PC-9 (cell line): ENCODE data around the gene AFAP1. TPM values are rescaled to one million over a fixed set of nuclear protein-coding genes. Genes with fewer than 3 reads are reported as not detected.

Experiments used
- BruUV-seq: library from RNA; stranded (reverse); fragments of 400-500 nt; replicated peaks from 2 replicates; lab custom pipeline; 2021; lab: Mats Ljungman, UMichigan
- CTCF ChIA-PET: fragments of 300-600 bp; sonication (Branson Sonifier 250); formaldehyde crosslinking; loops from one replicate; lab custom pipeline; 2022; ENCODE audit warnings: antibody characterized with exemption; lab: Charles Lee
- POLR2A ChIA-PET: fragments of 300-600 bp; sonication (Branson Sonifier 250); formaldehyde crosslinking; loops from one replicate; lab custom pipeline; 2022; ENCODE audit warnings: antibody characterized with exemption; ENCODE audit not compliant: unreplicated experiment; lab: Charles Lee
- DNase-seq, 2 experiments: peaks; one replicate each; pipeline versions ENCODE4 v3.0.0 to v3.0.0-alpha.2; 2015 to 2022; ENCODE audit warnings: mixed read lengths in 1 of 2
- H2AFZ ChIP-seq: fragments of 200-600 bp; sonication (generic); 2 replicates; pipeline ENCODE4 v1.8.1; 2017; ENCODE audit warnings: antibody characterized with exemption
- H3F3A ChIP-seq: fragments of 200-600 bp; sonication (generic); 2 replicates; pipeline ENCODE4 v1.8.1; 2017; ENCODE audit warnings: antibody characterized with exemption, mild to moderate bottlenecking, low read depth; ENCODE audit not compliant: insufficient read depth
- H3K27ac ChIP-seq: fragments of 200-600 bp; sonication (generic); 2 replicates; pipeline ENCODE4 v1.6.1; 2016; ENCODE audit warnings: mixed run types
- H3K27me3 ChIP-seq: fragments of 200-600 bp; sonication (generic); 2 replicates; pipeline ENCODE4 v1.6.1; 2016; ENCODE audit warnings: low read depth, mixed run types; ENCODE audit not compliant: insufficient read depth
- H3K36me3 ChIP-seq: fragments of 200-600 bp; sonication (generic); 2 replicates; pipeline ENCODE4 v1.6.1; 2016; ENCODE audit warnings: low read depth, mixed run types
- H3K4me1 ChIP-seq: fragments of 200-600 bp; sonication (generic); replicated peaks from 2 replicates; pipeline ENCODE4 v1.6.1; 2016; ENCODE audit warnings: mixed run types; ENCODE audit not compliant: insufficient read depth
- H3K4me2 ChIP-seq: fragments of 200-600 bp; sonication (generic); 2 replicates; pipeline ENCODE4 v1.6.1; 2017; ENCODE audit warnings: mixed run types
- H3K4me3 ChIP-seq: fragments of 200-600 bp; sonication (generic); 2 replicates; pipeline ENCODE4 v1.6.1; 2016; ENCODE audit warnings: mixed run types
- H3K79me2 ChIP-seq: fragments of 200-600 bp; sonication (generic); 2 replicates; pipeline ENCODE4 v1.6.1; 2017; ENCODE audit warnings: low read depth, mixed run types
- H3K9me2 ChIP-seq: fragments of 200-600 bp; sonication (generic); 2 replicates; pipeline ENCODE4 v1.8.1; 2017; ENCODE audit warnings: mild to moderate bottlenecking; ENCODE audit not compliant: insufficient read depth
- H3K9me3 ChIP-seq: fragments of 200-600 bp; sonication (generic); 2 replicates; pipeline ENCODE4 v1.8.1; 2016; ENCODE audit warnings: low read depth; ENCODE audit not compliant: insufficient read depth
- H4K20me1 ChIP-seq: fragments of 200-600 bp; sonication (generic); 2 replicates; pipeline ENCODE4 v1.8.1; 2017; ENCODE audit not compliant: insufficient read depth
- CTCF ChIP-seq: fragments of 200-600 bp; sonication (generic); conservative IDR thresholded peaks from 2 replicates; pipeline ENCODE4 v1.6.1; 2017; ENCODE audit warnings: mixed run types, antibody characterized with exemption, mild to moderate bottlenecking, moderate library complexity
- EZH2 ChIP-seq: fragments of 200-600 bp; sonication (generic); IDR thresholded peaks from 2 replicates; pipeline ENCODE4 v1.8.0; 2017; ENCODE audit warnings: antibody characterized with exemption, low read depth
- intact Hi-C: fragments of 100-400 bp; cut with micrococcal nuclease; formaldehyde crosslinking; loops from one replicate; pipeline ENCODE4 v1.10.0; 2022; ENCODE audit not compliant: unreplicated experiment
- total RNA-seq: library from RNA; stranded (reverse); gene quantifications from 2 replicates; pipeline ENCODE4 v1.2.3, GENCODE V29; 2021

AFAP1 gene
- total RNA-seq, 1 experiment from 2014 or later, result 69.6 TPM

DNA sequence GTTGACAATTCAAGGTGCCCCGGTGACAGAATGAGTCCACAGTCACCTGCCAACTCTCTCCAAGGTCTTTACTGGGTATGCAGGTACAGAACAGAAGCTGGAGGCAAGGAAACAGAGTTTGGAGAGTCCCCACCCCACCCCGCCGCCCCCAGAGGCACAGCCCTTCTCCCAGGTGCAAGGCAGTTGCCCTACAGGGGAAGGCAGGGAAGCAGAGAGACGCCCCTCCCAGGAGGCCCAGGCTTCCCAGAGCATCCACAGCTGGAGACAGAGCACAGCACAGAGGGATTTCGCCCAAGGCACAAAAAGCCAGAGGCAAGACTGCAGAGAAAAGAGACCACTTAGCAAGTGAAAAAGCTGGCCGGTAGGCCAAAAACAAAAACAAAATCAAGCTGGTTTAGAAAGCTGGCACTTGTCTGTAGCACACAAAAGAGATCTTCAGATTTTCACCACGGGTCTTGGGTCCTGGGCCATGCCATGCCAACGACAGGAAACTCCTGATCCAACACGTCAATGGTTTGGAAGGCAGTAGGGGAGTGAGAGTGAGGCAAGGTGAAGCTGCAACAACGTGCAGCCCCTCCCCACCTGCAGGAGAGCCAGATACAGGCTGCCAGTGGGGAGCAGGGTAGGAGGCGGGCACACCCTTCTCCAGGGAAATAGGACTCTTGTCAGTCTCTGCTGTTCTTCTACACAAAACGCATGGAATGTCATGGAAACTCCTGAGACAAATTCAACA lies 113.3 kb downstream of the AFAP1 start:
- Histone ChIP-seq H3K27ac (no peak overlapping the region), H3K4me1 (peaks cover 20% of the 10 kb centered on the region), H3K27me3 (no peaks in the 10 kb centered on the region), H3K9me2 (no peaks in the 10 kb centered on the region), H3K4me3 (no peak overlapping the region), H3K4me2 (no peak overlapping the region), H3F3A (peaks cover 34% of the 10 kb centered on the region), H3K79me2 (peaks cover 38% of the 10 kb centered on the region), H2AFZ (no peak overlapping the region), H3K36me3 (peaks cover 13% of the 10 kb centered on the region; the same call in 1 of the 2 replicates), H3K9me3 (no peaks in the 10 kb centered on the region), H4K20me1 (no peaks in the 10 kb centered on the region)
- DNase-seq, result no peak
- ChIA-PET CTCF (no interaction called here), POLR2A (no interaction called here)
- BruUV-seq, result no TSS peak
- intact Hi-C loops, result loop anchor here (5.0 kb wide), 1 partner anchor 46 kb away; no protein-coding TSS in a partner anchor
- no peak for TF ChIP-seq EZH2
- TF ChIP-seq CTCF, result no peak

- ChIA-PET CTCF (no interaction called here), POLR2A (no interaction called here)
- no peak overlapping the region for H3K4me2 ChIP-seq
Measured at GRCh38 chr4:7824218-7824617, 115.4 kb downstream of the AFAP1 start.

DNA sequence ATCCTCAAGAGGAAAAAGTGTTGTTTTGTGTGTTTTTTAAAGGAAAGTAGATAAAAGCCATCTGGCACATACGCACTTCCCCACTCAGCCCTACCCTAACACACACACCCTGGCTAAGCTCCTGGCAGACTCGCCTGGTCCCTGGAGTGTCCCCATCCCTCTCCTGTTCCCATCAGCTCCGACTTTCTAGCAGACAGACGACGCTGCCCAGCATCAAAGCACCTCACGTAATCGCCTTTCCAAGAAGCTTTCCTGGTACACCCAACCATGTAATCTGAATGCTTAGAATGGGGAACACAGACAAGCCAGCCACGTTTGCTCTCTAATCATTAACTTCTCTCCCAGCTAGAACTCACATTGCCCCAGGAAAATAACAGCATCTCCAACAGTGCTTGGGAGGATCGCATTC lies 116.2 kb downstream of the AFAP1 start:
- no peak for TF ChIP-seq EZH2
- no peak for TF ChIP-seq CTCF
- Histone ChIP-seq H3K9me3 (no peaks in the 10 kb centered on the region), H3K9me2 (no peaks in the 10 kb centered on the region), H3K79me2 (peaks cover 28% of the 10 kb centered on the region), H3K4me2 (no peak overlapping the region), H3K4me1 (peaks cover 9% of the 10 kb centered on the region), H3K27ac (no peak overlapping the region), H3K4me3 (no peak overlapping the region), H3F3A (peaks cover 11% of the 10 kb centered on the region), H3K36me3 (peaks cover 15% of the 10 kb centered on the region; the same call in 1 of the 2 replicates), H2AFZ (no peak overlapping the region), H3K27me3 (no peaks in the 10 kb centered on the region), H4K20me1 (no peaks in the 10 kb centered on the region)
- no peak for DNase-seq
- CTCF ChIA-PET, result interaction anchor here (0.5 kb wide), 1 partner anchor 136 kb away, joined by 3 read pairs; no protein-coding TSS in a partner anchor
- intact Hi-C loops, result no loop called here
- POLR2A ChIA-PET, result no interaction called here
- no TSS peak for BruUV-seq

More at GRCh38 chr4:7824218-7824617, 115.4 kb downstream of the AFAP1 start:
- no peaks in the 10 kb centered on the region for H3K9me2 ChIP-seq
- DNase-seq, result no peak
- TF ChIP-seq CTCF (no peak), EZH2 (no peak)
- peaks cover 29% of the 10 kb centered on the region for H3K79me2 ChIP-seq
- H3K27me3 ChIP-seq, result no peaks in the 10 kb centered on the region
- no peaks in the 10 kb centered on the region for H3K9me3 ChIP-seq
- H3K4me1 ChIP-seq, result peaks cover 17% of the 10 kb centered on the region
- H2AFZ ChIP-seq, result no peak overlapping the region
- no peak overlapping the region for H3K27ac ChIP-seq
- BruUV-seq, result no TSS peak
- H3K4me3 ChIP-seq, result no peak overlapping the region
- intact Hi-C loops, result no loop called here
- peaks cover 10% of the 10 kb centered on the region; the same call in 1 of the 2 replicates for H3K36me3 ChIP-seq
- H3F3A ChIP-seq, result peaks cover 19% of the 10 kb centered on the region
- H4K20me1 ChIP-seq, result no peaks in the 10 kb centered on the region
